Testis (tissue), 2 donors: ENCODE results near the gene TOMM7.
A peak's percentile ranks its signal among the peaks of the same experiment; 100 is the strongest.

Source experiments
- CTCF ChIP-seq, 3 experiments: fragments of 450-650 bp in 2 of 3; fragments of 200-600 bp in 1 of 3; sonication (generic) in 1 of 3; IDR thresholded peaks; one replicate each; pipeline ENCODE4 v1.5.1; 2016 to 2019; ENCODE audit warnings: antibody characterized with exemption in 3 of 3, mild to moderate bottlenecking in 2 of 3, moderate library complexity in 1 of 3
- POLR2A ChIP-seq: fragments of 450-650 bp; IDR thresholded peaks from one replicate; pipeline ENCODE4 v1.6.1; 2017; ENCODE audit warnings: antibody characterized with exemption, mild to moderate bottlenecking, moderate library complexity

GRCh38 chr7:22853674-22854157 lies 31.1 kb upstream of the TOMM7 start:
- TF ChIP-seq CTCF (IDR thresholded peaks at IDR 0.05) (peak in 1 of 3 experiments; percentile 85), POLR2A (no peak)
